HG03045 (cell line): ENCODE results near the gene TEX47.

Source experiments
- ATAC-seq: cut with Tn5 transposase; IDR thresholded peaks from one replicate; pipeline ENCODE4 v1.9.1; 2021; ENCODE audit warnings: mild to moderate bottlenecking, moderate library complexity; ENCODE audit not compliant: unreplicated experiment

Gene TEX47

GRCh38 chr7:88756802-88757201 lies 38.7 kb downstream of the TEX47 start:
- no peak for ATAC-seq

GRCh38 chr7:88746126-88746525 lies 49.4 kb downstream of the TEX47 start:
- ATAC-seq = no peak
